K562 (cell line): Measurements from ENCODE around the gene TFEB. TPM values are rescaled to one million over a fixed set of nuclear protein-coding genes. Genes with fewer than 3 reads are reported as not detected.

Source experiments
- ATAC-seq: fragments of 200-7000 bp; cut with Tn5 transposase; 3 replicates; pipeline ENCODE4 v1.9.1; 2020; ENCODE audit warnings: moderate library complexity
- BruUV-seq: library from RNA; stranded (reverse); fragments of 400-500 nt; replicated peaks from 2 replicates; lab custom pipeline; 2021; lab: Mats Ljungman, UMichigan
- CTCF ChIA-PET: fragments of 300-600 bp; formaldehyde crosslinking; extraction: SDS; loops from one replicate; lab custom pipeline; 2021; ENCODE audit warnings: low intra/inter-chr PET ratio; lab: Yijun Ruan, JAX
- POLR2A ChIA-PET: fragments of 300-600, 350-650 bp; sonication (Branson Sonifier 250); formaldehyde crosslinking; extraction: SDS; loops from one replicate; lab custom pipeline; 2021; ENCODE audit warnings: antibody characterized with exemption, inconsistent platforms; lab: Yijun Ruan, JAX
- DNase-seq, 4 experiments: peaks; one replicate each; pipeline versions ENCODE4 v3.0.0 to v3.0.0-alpha.2; 2011 to 2018; ENCODE audit warnings: low spot score in 3 of 4, mixed read lengths in 3 of 4; ENCODE audit errors: extremely low read depth in 1 of 4
- FAIRE-seq: peaks from 2 replicates; lab custom pipeline; 2011; peaks lifted over from hg19 to GRCh38; lab: Jason Lieb, UNC
- H2AFZ ChIP-seq: 2 replicates; pipeline ENCODE4 v1.6.0; 2011; ENCODE audit warnings: low read depth, low read length, control low read depth, inconsistent platforms
- H3K27ac ChIP-seq: fragments of 200-600 bp; 3 replicates; pipeline ENCODE4 v1.8.0; 2011; ENCODE audit warnings: low read depth, mild to moderate bottlenecking, control low read depth, inconsistent platforms, low read length, moderate library complexity, mixed read lengths; ENCODE audit errors: extremely low read depth
- H3K27me3 ChIP-seq, 2 experiments: fragments of 300-600 bp in 1 of 2; 2 replicates in 1 of 2; 3 replicates in 1 of 2; pipeline versions ENCODE4 v1.6.0 to v1.8.0; 2011; ENCODE audit warnings: inconsistent platforms in 2 of 2, low read length in 2 of 2, mild to moderate bottlenecking in 1 of 2, mixed read lengths in 1 of 2, moderate library complexity in 1 of 2; ENCODE audit not compliant: control insufficient read depth in 2 of 2, insufficient read depth in 2 of 2
- H3K36me3 ChIP-seq: fragments of 300-600 bp; 3 replicates; pipeline ENCODE4 v1.8.0; 2011; ENCODE audit warnings: mild to moderate bottlenecking, low read length, inconsistent platforms; ENCODE audit not compliant: control insufficient read depth, insufficient read depth
- H3K4me1 ChIP-seq, 2 experiments: fragments of 200-600 bp in 1 of 2; replicated peaks in 1 of 2; 2 replicates in 1 of 2; 3 replicates in 1 of 2; pipeline versions ENCODE4 v1.5.1 to v1.8.0; 2011; ENCODE audit warnings: inconsistent platforms in 2 of 2, low read length in 2 of 2, mild to moderate bottlenecking in 1 of 2, mixed read lengths in 1 of 2, moderate library complexity in 1 of 2; ENCODE audit not compliant: control insufficient read depth in 2 of 2, insufficient read depth in 2 of 2
- H3K4me2 ChIP-seq: 2 replicates; pipeline ENCODE4 v1.6.1; 2011; ENCODE audit warnings: low read length, control low read depth, inconsistent platforms, mixed read lengths; ENCODE audit not compliant: insufficient read depth
- H3K4me3 ChIP-seq: fragments of 200-600 bp; sonication (generic), shearing (Covaris generic); 2 replicates; pipeline ENCODE4 v1.5.1; 2016; ENCODE audit warnings: control low read depth, inconsistent platforms
- H3K79me2 ChIP-seq: fragments of 200-600 bp; 3 replicates; pipeline ENCODE4 v1.8.0; 2011; ENCODE audit warnings: low read length, inconsistent platforms; ENCODE audit not compliant: control insufficient read depth, insufficient read depth
- H3K9ac ChIP-seq, 2 experiments: 2 replicates each; pipeline versions ENCODE4 v1.6.0 to v1.6.1; 2011; ENCODE audit warnings: low read depth in 2 of 2, low read length in 2 of 2, control low read depth in 1 of 2, inconsistent platforms in 1 of 2, mild to moderate bottlenecking in 1 of 2, mixed read lengths in 1 of 2; ENCODE audit not compliant: insufficient read depth in 1 of 2
- H3K9me1 ChIP-seq: one replicate; pipeline ENCODE4 v1.6.0; 2011; ENCODE audit warnings: inconsistent platforms, mild to moderate bottlenecking, low read length, moderate library complexity; ENCODE audit not compliant: control insufficient read depth, insufficient read depth
- H3K9me3 ChIP-seq: replicated peaks from 2 replicates; pipeline ENCODE4 v1.5.1; 2011; ENCODE audit warnings: low read depth, low read length, inconsistent platforms; ENCODE audit not compliant: control insufficient read depth, insufficient read depth
- H4K20me1 ChIP-seq: replicated peaks from 2 replicates; pipeline ENCODE4 v1.6.1; 2011; ENCODE audit warnings: low read length, inconsistent platforms, mixed read lengths; ENCODE audit not compliant: control insufficient read depth, insufficient read depth
- MAFF ChIP-seq: IDR thresholded peaks from 2 replicates; pipeline ENCODE4 v1.6.1; 2012; ENCODE audit warnings: low read length, improper control_type of control experiment
- MAX ChIP-seq: sonication (generic); formaldehyde crosslinking; IDR thresholded peaks from 2 replicates; pipeline ENCODE4 v1.9.0; 2022; ENCODE audit warnings: mild to moderate bottlenecking, missing genetic modification reagents
- SIN3A ChIP-seq, 2 experiments: fragments of 150-350 bp in 1 of 2; IDR thresholded peaks; 2 replicates each; pipeline ENCODE4 v1.6.1; 2011 to 2016; ENCODE audit warnings: borderline replicate concordance in 2 of 2, low read depth in 2 of 2, low read length in 2 of 2, mild to moderate bottlenecking in 2 of 2, moderate library complexity in 2 of 2; ENCODE audit not compliant: control insufficient read depth in 1 of 2
- ZNF263 ChIP-seq: sonication (generic); formaldehyde crosslinking; IDR thresholded peaks from 2 replicates; pipeline ENCODE4 v1.8.0; 2022; ENCODE audit warnings: mild to moderate bottlenecking, missing genetic modification reagents, borderline replicate concordance
- ZNF707 ChIP-seq: fragments of 250-450 bp; sonication (Bioruptor Pico); conservative IDR thresholded peaks from 2 replicates; pipeline ENCODE4 v1.8.0; 2022; ENCODE audit warnings: inconsistent platforms, mild to moderate bottlenecking, moderate library complexity
- WGBS: fragments of 100-300 bp; shearing (Covaris generic); methylation state at CpG from one replicate; pipeline ENCODE4 v1.1.6; 2016; ENCODE audit warnings: low coverage, mixed read lengths; ENCODE audit not compliant: insufficient coverage; ENCODE audit errors: missing lambda C conversion rate; 5-methylcytosine and 5-hydroxymethylcytosine counted together
- in situ Hi-C: fragments of 300-500 bp; cut with MboI; formaldehyde crosslinking; loops from 4 replicates; pipeline ENCODE4 v1.15.0; 2018; ENCODE audit warnings: inconsistent platforms, mixed read lengths
- intact Hi-C: fragments of 100-400 bp; cut with micrococcal nuclease; formaldehyde crosslinking; loops from 2 replicates; pipeline ENCODE4 v1.14.2; 2022
- polyA plus RNA-seq, 8 experiments: library from polyadenylated mRNA; depleted of rRNA in 4 of 8; stranded (reverse) in 5 of 8; unstranded in 3 of 8; fragments of >200 nt; fragmentation: Nextera tagmentation in 2 of 8; fragmentation: Illumina TruSeq in 1 of 8; extraction: Ambion mirVana in 2 of 8; extraction: Trizol in 1 of 8; gene quantifications; 2 replicates each; pipeline versions ENCODE4 v1.2.1 to v1.2.3, GENCODE V29; 2011 to 2014; ENCODE audit warnings: inconsistent platforms in 1 of 8, missing spikeins in 1 of 8
- total RNA-seq, 7 experiments: library from RNA; depleted of rRNA in 6 of 7; stranded (reverse); fragments of >200 nt in 6 of 7; fragmentation: Illumina TruSeq in 2 of 7; extraction: Trizol in 2 of 7; gene quantifications; 2 replicates each; pipeline versions ENCODE4 v1.2.1 to v1.2.3, GENCODE V29; 2011 to 2021; ENCODE audit warnings: low replicate concordance in 1 of 7

TFEB gene
- total and polyA plus RNA-seq, 9 of the 15 experiments (the other 6 are each of a cell fraction or from before 2014, with no cell fraction given) = 0.04 to 4.7 (median 2.0) TPM

- BruUV-seq = no TSS peak
- POLR2A ChIA-PET = interaction anchor here (1.1 kb wide), 1 partner anchor 10 kb away, joined by 5 read pairs; no protein-coding TSS in a partner anchor
- peaks cover 19% of the 10 kb centered on the region; the same call in 1 of the 2 replicates for H4K20me1 ChIP-seq
Observed at GRCh38 chr6:41714556-41715273, 20.7 kb downstream of the TFEB start.

GRCh38 chr6:41713650-41714291 is 21.6 kb downstream of the TFEB start:
- H3K9ac ChIP-seq = peak overlapping the region in 1 of 2 experiments; percentile 4; a peak in 1 of 4 replicates
- ATAC-seq = no peak
- no peak for FAIRE-seq

More at GRCh38 chr6:41714556-41715273, 20.7 kb downstream of the TFEB start:
- H3K36me3 ChIP-seq = no peaks in the 10 kb centered on the region
- no peak overlapping the region for H3K4me3 ChIP-seq
- H2AFZ ChIP-seq = no peak overlapping the region
- TF ChIP-seq ZNF263 (CRISPR knock-in tag) (peak; percentile 60; the same call in 1 of the 2 replicates), ZNF707 (no peak)
- H3K9ac ChIP-seq = no peak overlapping the region
- peaks cover 0 to 14% of the 10 kb centered on the region in 2 experiments; a peak in 2 of 5 replicates for H3K4me1 ChIP-seq
- peaks cover 2 to 42% of the 10 kb centered on the region in 2 experiments; a peak in 4 of 5 replicates for H3K27me3 ChIP-seq
- no peaks in the 10 kb centered on the region for H3K9me3 ChIP-seq
- H3K9me1 ChIP-seq = no peaks in the 10 kb centered on the region
- no peak for ATAC-seq
- no peak overlapping the region for H3K27ac ChIP-seq
- no peak for FAIRE-seq
- intact Hi-C loops = no loop called here
- CTCF ChIA-PET = no interaction called here
- no peak for DNase-seq
- no peaks in the 10 kb centered on the region for H3K79me2 ChIP-seq
- WGBS = 16% methylated on average over 11 of the region's 14 CpGs
- H3K4me2 ChIP-seq = no peak overlapping the region
- in situ Hi-C loops = no loop called here

More at GRCh38 chr6:41713650-41714291, 21.6 kb downstream of the TFEB start:
- ChIA-PET POLR2A (interaction anchor here (0.6 kb wide), 1 partner anchor 9 kb away, joined by 4 read pairs; no protein-coding TSS in a partner anchor), CTCF (no interaction called here)
- Histone ChIP-seq H3K4me2 (no peak overlapping the region), H3K36me3 (no peaks in the 10 kb centered on the region), H3K27me3 (peaks cover 2 to 44% of the 10 kb centered on the region in 2 experiments; a peak in 4 of 5 replicates), H3K9me1 (no peaks in the 10 kb centered on the region), H4K20me1 (peaks cover 15% of the 10 kb centered on the region; the same call in 1 of the 2 replicates), H3K4me1 (peaks cover 0 to 14% of the 10 kb centered on the region in 2 experiments; a peak in 2 of 5 replicates), H2AFZ (no peak overlapping the region), H3K27ac (no peak overlapping the region), H3K79me2 (no peaks in the 10 kb centered on the region), H3K4me3 (no peak overlapping the region), H3K9me3 (no peaks in the 10 kb centered on the region)
- 23% methylated on average over 11 of the region's 14 CpGs for WGBS
- DNase-seq = no peak
- in situ Hi-C loops = no loop called here
- no TSS peak for BruUV-seq
- intact Hi-C loops = no loop called here
- TF ChIP-seq MAX (CRISPR knock-in tag) (peak; percentile 53), MAFF (no peak), SIN3A (IDR thresholded peaks at IDR 0.05; ENCODE audit: borderline replicate concordance in 2 of 2, control insufficient read depth in 1 of 2, low read depth in 2 of 2, low read length in 2 of 2) (no peak), ZNF263 (CRISPR knock-in tag) (peak; percentile 51; the same call in 1 of the 2 replicates)
